ENCODE data around the gene NCOA6. TPM values are rescaled to one million over a fixed set of nuclear protein-coding genes. Genes with fewer than 3 reads are reported as not detected.
A peak's percentile ranks its signal among the peaks of the same experiment; 100 is the strongest.

The NCOA6 gene
- total RNA-seq, 1 donor from 2014 or later, result 92.5 TPM

- FAIRE-seq, result no peak
Measured at GRCh38 chr20:34706912-34707784, 118.3 kb downstream of the NCOA6 start.

GRCh38 chr20:34706302-34706875 lies 119.1 kb downstream of the NCOA6 start:
- DNase-seq (ENCODE audit: low spot score in 2 of 2) (no peak), FAIRE-seq (no peak)

More at GRCh38 chr20:34706912-34707784, 118.3 kb downstream of the NCOA6 start:
- no peak for DNase-seq (ENCODE audit: low spot score in 2 of 2)

GRCh38 chr20:34705397-34706301 lies 119.8 kb downstream of the NCOA6 start:
- DNase-seq (ENCODE audit: low spot score in 2 of 2) (no peak), FAIRE-seq (no peak)

- DNase-seq (ENCODE audit: low spot score in 2 of 2) (no peak), FAIRE-seq (no peak)
Measured at GRCh38 chr20:34705008-34705396, 120.4 kb downstream of the NCOA6 start.

- DNase-seq (ENCODE audit: low spot score in 2 of 2) (peak; percentile 92 to 93), FAIRE-seq (no peak)
Measured at GRCh38 chr20:34704177-34705007, 121.1 kb downstream of the NCOA6 start, which contains the start of gene TP53INP2. Gene TP53INP2 (plus strand): TSS chr20:34704344. CDS start chr20:34708740, 4,396 bp downstream.

GRCh38 chr20:34703424-34704176 lies 121.9 kb downstream of the NCOA6 start:
- FAIRE-seq (no peak), DNase-seq (ENCODE audit: low spot score in 2 of 2) (no peak)

GRCh38 chr20:34703061-34703423 lies 122.4 kb downstream of the NCOA6 start:
- no peak for DNase-seq (ENCODE audit: low spot score in 2 of 2)
- no peak for FAIRE-seq

- DNase-seq (ENCODE audit: low spot score in 2 of 2), result no peak
- no peak for FAIRE-seq
Measured at GRCh38 chr20:34701405-34702085, 123.9 kb downstream of the NCOA6 start.

- DNase-seq (ENCODE audit: low spot score in 2 of 2) (no peak), FAIRE-seq (no peak)
Measured at GRCh38 chr20:34693414-34693813, 132.0 kb downstream of the NCOA6 start.

- FAIRE-seq, result no peak
- no peak for DNase-seq (ENCODE audit: low spot score in 2 of 2)
Measured at GRCh38 chr20:34691838-34692237, 133.6 kb downstream of the NCOA6 start.

GRCh38 chr20:34689486-34689885 lies 136.0 kb downstream of the NCOA6 start:
- DNase-seq (ENCODE audit: low spot score in 2 of 2), result no peak
- no peak for FAIRE-seq

- DNase-seq (ENCODE audit: low spot score in 2 of 2) (no peak), FAIRE-seq (no peak)
Measured at GRCh38 chr20:34683667-34684066, 141.8 kb downstream of the NCOA6 start.

GRCh38 chr20:34680586-34681175 lies 144.8 kb downstream of the NCOA6 start:
- FAIRE-seq (no peak), DNase-seq (ENCODE audit: low spot score in 2 of 2) (no peak)

GRCh38 chr20:34676642-34677373 lies 148.6 kb downstream of the NCOA6 start, which contains the start of gene PIGU:
Gene PIGU (minus strand): TSS chr20:34677092. CDS start chr20:34677085, 7 bp downstream.
- FAIRE-seq, result no peak

GRCh38 chr20:34675993-34676641 lies 149.3 kb downstream of the NCOA6 start:
- no peak for FAIRE-seq

More at GRCh38 chr20:34676642-34677373, 148.6 kb downstream of the NCOA6 start, which contains the start of gene PIGU:
- DNase-seq (ENCODE audit: low spot score in 2 of 2), result peak; percentile 90 to 92

GRCh38 chr20:34675561-34675960 lies 149.9 kb downstream of the NCOA6 start:
- no peak for FAIRE-seq

More at GRCh38 chr20:34675993-34676641, 149.3 kb downstream of the NCOA6 start:
- no peak for DNase-seq (ENCODE audit: low spot score in 2 of 2)

GRCh38 chr20:34673412-34673811 lies 152.0 kb downstream of the NCOA6 start:
- FAIRE-seq (no peak), DNase-seq (ENCODE audit: low spot score in 2 of 2) (no peak)

More at GRCh38 chr20:34675561-34675960, 149.9 kb downstream of the NCOA6 start:
- no peak for DNase-seq (ENCODE audit: low spot score in 2 of 2)

All from frontal cortex (tissue), 4 donors.